DND-41 (cell line): ENCODE data around the gene EIF4H.

ENCODE experiments used
- EZH2 ChIP-seq: IDR thresholded peaks from 3 replicates; pipeline ENCODE4 v1.6.1; 2012; ENCODE audit warnings: borderline replicate concordance, low read depth, mild to moderate bottlenecking, moderate library complexity, low read length, inconsistent platforms; ENCODE audit not compliant: severe bottlenecking
- TF ChIP-seq, protein P1 (sequence below): IDR thresholded peaks from 2 replicates; pipeline ENCODE4 v1.5.1; 2012; ENCODE audit warnings: borderline replicate concordance, low read length, moderate library complexity, mild to moderate bottlenecking; ENCODE audit not compliant: poor library complexity, severe bottlenecking; ENCODE audit errors: extremely low read depth

DNA sequence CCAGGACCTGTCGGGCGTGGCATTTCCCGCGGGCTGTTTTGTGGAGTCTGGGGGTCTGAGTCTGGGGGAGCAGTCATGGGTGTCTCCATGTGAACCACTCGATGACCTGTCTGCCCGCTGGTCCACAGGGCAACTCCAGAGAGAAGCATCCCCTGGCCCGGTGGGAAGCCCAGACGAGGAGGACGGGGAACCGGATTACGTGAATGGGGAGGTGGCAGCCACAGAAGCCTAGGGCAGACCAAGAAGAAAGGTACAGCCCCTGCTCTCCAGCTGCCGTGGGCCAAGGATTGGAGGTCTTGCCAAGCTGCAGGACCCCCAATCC, 50.3 kb downstream of the EIF4H start:
- TF ChIP-seq, protein P1, sequence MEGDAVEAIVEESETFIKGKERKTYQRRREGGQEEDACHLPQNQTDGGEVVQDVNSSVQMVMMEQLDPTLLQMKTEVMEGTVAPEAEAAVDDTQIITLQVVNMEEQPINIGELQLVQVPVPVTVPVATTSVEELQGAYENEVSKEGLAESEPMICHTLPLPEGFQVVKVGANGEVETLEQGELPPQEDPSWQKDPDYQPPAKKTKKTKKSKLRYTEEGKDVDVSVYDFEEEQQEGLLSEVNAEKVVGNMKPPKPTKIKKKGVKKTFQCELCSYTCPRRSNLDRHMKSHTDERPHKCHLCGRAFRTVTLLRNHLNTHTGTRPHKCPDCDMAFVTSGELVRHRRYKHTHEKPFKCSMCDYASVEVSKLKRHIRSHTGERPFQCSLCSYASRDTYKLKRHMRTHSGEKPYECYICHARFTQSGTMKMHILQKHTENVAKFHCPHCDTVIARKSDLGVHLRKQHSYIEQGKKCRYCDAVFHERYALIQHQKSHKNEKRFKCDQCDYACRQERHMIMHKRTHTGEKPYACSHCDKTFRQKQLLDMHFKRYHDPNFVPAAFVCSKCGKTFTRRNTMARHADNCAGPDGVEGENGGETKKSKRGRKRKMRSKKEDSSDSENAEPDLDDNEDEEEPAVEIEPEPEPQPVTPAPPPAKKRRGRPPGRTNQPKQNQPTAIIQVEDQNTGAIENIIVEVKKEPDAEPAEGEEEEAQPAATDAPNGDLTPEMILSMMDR: no peak
- no peak for TF ChIP-seq EZH2
